B cell (primary cell): ENCODE data around the gene VWA8.

Source experiments
- CTCF ChIP-seq: fragments of 200-600 bp; IDR thresholded peaks from one replicate; pipeline ENCODE4 v1.8.0; 2022; ENCODE audit warnings: antibody characterized with exemption, mild to moderate bottlenecking
- EZH2 ChIP-seq: IDR thresholded peaks from 2 replicates; pipeline ENCODE4 v1.6.1; 2012; ENCODE audit warnings: borderline replicate concordance, low read depth, mild to moderate bottlenecking, moderate library complexity, low read length; ENCODE audit not compliant: insufficient read depth, poor library complexity, severe bottlenecking

GRCh38 chr13:41557719-41558118, 403.2 kb downstream of the VWA8 start:
- TF ChIP-seq CTCF (no peak), EZH2 (no peak)
